ENCODE data around the gene FLVCR2. TPM values are rescaled to one million over a fixed set of nuclear protein-coding genes. Genes with fewer than 3 reads are reported as not detected.

FLVCR2 gene
- total RNA-seq, 2 donors from 2014 or later: 9.0 to 10.8 TPM

DNA sequence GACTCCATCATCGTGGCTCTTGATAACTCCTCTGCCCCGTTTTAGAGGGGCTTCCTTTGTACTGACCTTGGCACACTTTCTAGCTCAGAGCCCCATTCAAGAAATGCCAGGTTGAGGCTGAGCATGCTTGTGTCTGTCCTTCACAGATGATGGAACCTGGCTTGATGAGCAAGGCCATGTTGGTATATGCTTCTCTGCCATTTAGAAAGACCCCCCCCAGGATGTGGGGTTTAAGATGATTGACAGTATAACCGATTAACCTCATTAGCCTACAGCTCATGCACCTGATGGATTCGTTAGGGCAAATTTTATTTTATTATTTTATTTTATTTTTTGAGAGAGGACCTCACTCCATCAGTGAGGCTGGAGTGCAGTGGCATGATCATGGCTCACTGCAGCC, 35.2 kb upstream of the FLVCR2 start:
- H3K4me3 ChIP-seq: no peak overlapping the region
- H3K27me3 ChIP-seq: no peaks in the 10 kb centered on the region
- H3K27ac ChIP-seq: peak overlapping the region; percentile 55
- TF ChIP-seq, protein P1, sequence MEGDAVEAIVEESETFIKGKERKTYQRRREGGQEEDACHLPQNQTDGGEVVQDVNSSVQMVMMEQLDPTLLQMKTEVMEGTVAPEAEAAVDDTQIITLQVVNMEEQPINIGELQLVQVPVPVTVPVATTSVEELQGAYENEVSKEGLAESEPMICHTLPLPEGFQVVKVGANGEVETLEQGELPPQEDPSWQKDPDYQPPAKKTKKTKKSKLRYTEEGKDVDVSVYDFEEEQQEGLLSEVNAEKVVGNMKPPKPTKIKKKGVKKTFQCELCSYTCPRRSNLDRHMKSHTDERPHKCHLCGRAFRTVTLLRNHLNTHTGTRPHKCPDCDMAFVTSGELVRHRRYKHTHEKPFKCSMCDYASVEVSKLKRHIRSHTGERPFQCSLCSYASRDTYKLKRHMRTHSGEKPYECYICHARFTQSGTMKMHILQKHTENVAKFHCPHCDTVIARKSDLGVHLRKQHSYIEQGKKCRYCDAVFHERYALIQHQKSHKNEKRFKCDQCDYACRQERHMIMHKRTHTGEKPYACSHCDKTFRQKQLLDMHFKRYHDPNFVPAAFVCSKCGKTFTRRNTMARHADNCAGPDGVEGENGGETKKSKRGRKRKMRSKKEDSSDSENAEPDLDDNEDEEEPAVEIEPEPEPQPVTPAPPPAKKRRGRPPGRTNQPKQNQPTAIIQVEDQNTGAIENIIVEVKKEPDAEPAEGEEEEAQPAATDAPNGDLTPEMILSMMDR (IDR thresholded peaks at IDR 0.05): no peak
- H3K36me3 ChIP-seq: no peaks in the 10 kb centered on the region
- no peaks in the 10 kb centered on the region for H3K9me3 ChIP-seq
- no peaks in the 10 kb centered on the region for H3K4me1 ChIP-seq
- no peak for DNase-seq
- H3K9ac ChIP-seq (ENCODE audit: low read depth in 2 of 2, low read length in 2 of 2): peak overlapping the region in 1 of 2 donors; percentile 61
- intact Hi-C loops (cut with DNase I): no loop called here

DNA sequence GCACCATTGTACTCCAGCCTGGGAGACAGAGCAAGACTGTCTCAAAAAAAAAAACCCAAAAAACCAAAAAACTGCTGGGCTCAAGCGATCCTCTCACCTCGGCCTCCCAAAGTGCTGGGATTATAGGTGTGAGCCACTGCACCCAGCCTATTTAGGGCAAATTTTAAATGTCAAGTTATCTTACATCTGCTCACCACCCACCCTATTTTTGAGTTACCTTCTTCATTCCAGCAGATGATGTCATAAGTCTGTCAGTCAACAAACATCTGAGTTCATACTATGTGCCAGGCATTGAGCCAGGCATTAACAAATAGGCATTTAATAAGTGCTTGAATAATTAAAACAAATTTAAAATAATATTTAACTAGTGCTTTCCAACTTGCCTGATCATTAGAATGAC, 34.6 kb upstream of the FLVCR2 start:
- TF ChIP-seq, protein P1 (IDR thresholded peaks at IDR 0.05): no peak
- Histone ChIP-seq H3K27ac (no peak overlapping the region), H3K27me3 (no peaks in the 10 kb centered on the region), H3K36me3 (no peaks in the 10 kb centered on the region), H3K9me3 (no peaks in the 10 kb centered on the region), H3K4me3 (no peak overlapping the region), H3K9ac (ENCODE audit: low read depth in 2 of 2, low read length in 2 of 2) (no peak overlapping the region), H3K4me1 (no peaks in the 10 kb centered on the region)
- DNase-seq: no peak
- intact Hi-C loops (cut with DNase I): no loop called here

DNA sequence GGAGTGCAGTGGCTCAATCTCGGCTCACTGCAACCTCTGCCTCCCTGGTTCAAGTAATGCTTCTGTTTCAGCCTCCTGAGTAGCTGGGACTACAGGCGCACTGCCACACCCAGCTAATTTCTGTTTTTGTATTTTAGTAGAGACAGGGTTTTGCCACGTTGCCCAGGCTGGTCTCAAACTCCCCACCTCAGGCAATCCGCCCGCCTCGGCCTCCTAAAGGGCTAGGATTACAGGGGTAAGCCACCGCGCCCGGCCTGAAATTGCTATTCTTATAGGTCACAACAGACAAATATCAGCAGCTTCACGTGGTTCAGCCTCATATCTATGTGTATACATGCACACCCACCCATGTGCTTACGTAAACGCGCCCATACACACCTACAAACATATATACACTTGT, 32.5 kb upstream of the FLVCR2 start:
- no peaks in the 10 kb centered on the region for H3K4me1 ChIP-seq
- H3K27me3 ChIP-seq: no peaks in the 10 kb centered on the region
- no peak overlapping the region for H3K9ac ChIP-seq (ENCODE audit: low read depth in 2 of 2, low read length in 2 of 2)
- H3K36me3 ChIP-seq: no peaks in the 10 kb centered on the region
- no peak overlapping the region for H3K27ac ChIP-seq
- H3K9me3 ChIP-seq: no peaks in the 10 kb centered on the region
- DNase-seq: no peak
- intact Hi-C loops (cut with DNase I): no loop called here
- TF ChIP-seq, protein P1 (IDR thresholded peaks at IDR 0.05): no peak
- H3K4me3 ChIP-seq: no peak overlapping the region

DNA sequence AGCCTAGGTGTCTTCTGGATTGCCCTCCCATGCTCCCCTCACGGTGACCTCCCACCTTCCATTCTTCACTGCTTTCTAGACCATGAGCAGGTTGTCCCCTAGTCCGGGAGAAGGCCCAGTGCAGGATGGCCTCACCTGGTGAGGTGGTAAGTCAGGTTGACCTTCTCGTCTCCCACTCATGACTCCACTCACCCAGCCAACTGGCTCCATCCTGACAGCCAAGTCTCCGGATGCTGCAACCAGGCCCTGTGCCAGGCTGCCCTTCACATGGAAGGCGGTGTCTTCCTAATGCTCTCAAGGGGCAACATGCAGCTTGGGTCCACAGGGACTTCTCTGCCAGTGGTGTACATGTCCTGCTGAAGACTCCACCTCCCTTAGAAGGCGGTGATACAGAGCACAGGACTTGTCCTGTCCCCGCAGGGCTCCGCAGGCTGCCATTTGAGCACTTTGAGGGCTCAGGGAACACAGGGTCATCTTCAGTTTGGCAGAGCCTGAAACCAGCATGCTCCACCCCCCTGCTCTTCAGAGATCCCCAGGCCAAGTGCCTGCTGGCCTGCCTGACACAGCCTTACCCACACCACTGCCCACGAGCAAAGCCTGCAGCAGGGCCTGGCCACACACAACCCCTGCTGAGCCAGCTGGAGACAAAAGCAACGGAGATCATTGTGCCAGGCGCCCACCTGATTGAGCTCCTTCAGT, 30.7 kb upstream of the FLVCR2 start:
- intact Hi-C loops (cut with DNase I): no loop called here

DNA sequence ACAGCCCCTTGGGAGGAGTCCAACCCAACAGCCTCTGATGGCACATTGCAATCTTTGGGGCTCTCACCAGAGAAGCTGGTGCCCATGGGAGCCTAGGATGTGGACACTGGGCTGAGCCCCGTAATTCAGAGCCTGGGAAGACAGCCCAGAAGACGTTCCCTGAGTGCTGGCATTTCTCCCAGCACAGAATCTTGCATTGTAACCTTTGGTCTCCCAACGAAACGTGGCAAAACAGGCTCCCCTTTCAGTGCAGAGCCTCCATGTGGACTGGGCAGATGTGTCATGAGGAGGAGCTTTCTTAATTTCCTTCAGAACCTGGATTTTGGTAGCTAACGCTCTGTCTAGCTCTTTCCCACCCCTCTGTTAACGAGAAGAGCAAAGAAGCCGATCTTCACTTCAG, 29.9 kb upstream of the FLVCR2 start:
- TF ChIP-seq, protein P1 (IDR thresholded peaks at IDR 0.05): no peak
- no peaks in the 10 kb centered on the region for H3K9me3 ChIP-seq
- H3K27ac ChIP-seq: no peak overlapping the region
- DNase-seq: peak; percentile 48
- no peak overlapping the region for H3K9ac ChIP-seq (ENCODE audit: low read depth in 2 of 2, low read length in 2 of 2)
- H3K4me3 ChIP-seq: no peak overlapping the region
- no peaks in the 10 kb centered on the region for H3K4me1 ChIP-seq
- intact Hi-C loops (cut with DNase I): no loop called here
- no peaks in the 10 kb centered on the region for H3K36me3 ChIP-seq
- H3K27me3 ChIP-seq: no peaks in the 10 kb centered on the region

More for the DNA sequence above, 30.7 kb upstream of the FLVCR2 start:
- TF ChIP-seq, protein P1 (IDR thresholded peaks at IDR 0.05): no peak
- no peaks in the 10 kb centered on the region for H3K36me3 ChIP-seq
- H3K4me3 ChIP-seq: no peak overlapping the region
- no peaks in the 10 kb centered on the region for H3K4me1 ChIP-seq
- DNase-seq: no peak
- no peaks in the 10 kb centered on the region for H3K27me3 ChIP-seq
- no peak overlapping the region for H3K27ac ChIP-seq
- no peaks in the 10 kb centered on the region for H3K9me3 ChIP-seq
- no peak overlapping the region for H3K9ac ChIP-seq (ENCODE audit: low read depth in 2 of 2, low read length in 2 of 2)

Data from colonic mucosa (tissue), 4 donors.